ENCODE results near the gene GDF7. TPM values are rescaled to one million over a fixed set of nuclear protein-coding genes. Genes with fewer than 3 reads are reported as not detected.

GDF7 gene
- total and polyA plus RNA-seq, 2 of the 8 experiments (the other 6 are each of a cell fraction or from before 2014, with no cell fraction given) = 0.04 to 0.06 TPM

GRCh38 chr2:20702563-20702962, 35.6 kb downstream of the GDF7 start:
- FAIRE-seq (no peak), DNase-seq (ENCODE audit: low read depth in 1 of 2, low spot score in 2 of 2) (no peak)
- no peak overlapping the region for H3K4me3 ChIP-seq (ENCODE audit: extremely low read depth in 1 of 4, insufficient read depth in 2 of 4, low read depth in 3 of 4, low read length in 4 of 4)
- no peak overlapping the region for H2BK20ac ChIP-seq (ENCODE audit: low read length)
- no peak overlapping the region for H2AFZ ChIP-seq (ENCODE audit: low read length)
- H4K8ac ChIP-seq (ENCODE audit: extremely low read depth, insufficient read depth, low read length) = no peak overlapping the region
- H3K23ac ChIP-seq (ENCODE audit: insufficient read length) = no peak overlapping the region
- H2AK5ac ChIP-seq (ENCODE audit: low read depth, low read length) = no peak overlapping the region
- no peaks in the 10 kb centered on the region; a peak in 1 of 8 replicates for H3K36me3 ChIP-seq (ENCODE audit: control insufficient read depth in 2 of 4, insufficient read depth in 4 of 4, low read length in 3 of 4)
- CTCF ChIA-PET (ENCODE audit: partially characterized antibody) = interaction anchor here (0.9 to 1.4 kb wide), 2 partner anchors 10 to 261 kb away, joined by 3 read pairs; no protein-coding TSS in a partner anchor
- H3K27ac ChIP-seq (ENCODE audit: low read depth, low read length) = no peak overlapping the region
- no peak overlapping the region for H3K4me2 ChIP-seq (ENCODE audit: insufficient read depth in 1 of 2, low read depth in 2 of 2, low read length in 2 of 2)
- no peak overlapping the region for H3K4ac ChIP-seq (replicated peaks; ENCODE audit: insufficient read length, low read depth, low read length)
- H3K4me1 ChIP-seq (replicated peaks in 1 of 4; ENCODE audit: control insufficient read depth in 3 of 4, insufficient read depth in 4 of 4, low read length in 3 of 4) = peaks cover 0 to 3% (median 0%) of the 10 kb centered on the region in 4 experiments; a peak in 2 of 7 replicates
- H2BK12ac ChIP-seq (ENCODE audit: low read depth, low read length) = no peak overlapping the region
- no peak overlapping the region for H3K18ac ChIP-seq (ENCODE audit: extremely low read depth, low read length)
- no peaks in the 10 kb centered on the region for H4K20me1 ChIP-seq (replicated peaks in 1 of 2; ENCODE audit: control insufficient read depth in 1 of 2, insufficient read depth in 2 of 2, low read length in 2 of 2)
- no peak overlapping the region for H2BK120ac ChIP-seq (replicated peaks; ENCODE audit: low read depth, low read length)
- H4K91ac ChIP-seq (replicated peaks; ENCODE audit: insufficient read length, low read length) = no peak overlapping the region
- no peak overlapping the region for H3K9ac ChIP-seq (replicated peaks in 1 of 4; ENCODE audit: extremely low read depth in 1 of 4, low read depth in 3 of 4, low read length in 3 of 4)
- H3K14ac ChIP-seq (ENCODE audit: insufficient read length) = no peak overlapping the region
- H2BK15ac ChIP-seq (ENCODE audit: low read length) = no peak overlapping the region
- H3K27me3 ChIP-seq (replicated peaks in 1 of 4; ENCODE audit: control insufficient read depth in 3 of 4, extremely low read depth in 1 of 4, insufficient read depth in 3 of 4, low read length in 3 of 4) = no peaks in the 10 kb centered on the region
- no peak overlapping the region for H3K56ac ChIP-seq (replicated peaks; ENCODE audit: insufficient read length, low read depth, low read length)
- no peak for TF ChIP-seq GABPA (IDR thresholded peaks at IDR 0.05; ENCODE audit: borderline replicate concordance, insufficient read depth, low read length)
- TF ChIP-seq SP2 (IDR thresholded peaks at IDR 0.05; ENCODE audit: low read length) = no peak
- TF ChIP-seq SIN3A (conservative IDR thresholded peaks at IDR 0.05 in 1 of 2, IDR thresholded peaks at IDR 0.05 in 1 of 2; ENCODE audit: low read depth in 1 of 2, low read length in 2 of 2) = no peak
- TF ChIP-seq HDAC2 (IDR thresholded peaks at IDR 0.05; ENCODE audit: borderline replicate concordance in 1 of 2, low read depth in 2 of 2, low read length in 2 of 2) = no peak
- no peak overlapping the region for H4K5ac ChIP-seq (ENCODE audit: insufficient read length, low read depth, low read length)
- H3K9me3 ChIP-seq (ENCODE audit: insufficient read depth in 2 of 2, low read depth in 1 of 2, low read length in 1 of 2) = no peaks in the 10 kb centered on the region
- no peak overlapping the region for H2BK5ac ChIP-seq (ENCODE audit: low read depth, low read length)
- 0 out of 2 replicates have a peak, but pooled peaks cover under 1% of the 10 kb centered on the region for H3K79me1 ChIP-seq (ENCODE audit: low read depth, low read length)
- 97% methylated on average over 5 of the region's 5 CpGs; no CpG with 5 or more reads in 1 of the 2 experiments for WGBS, 2 experiments (ENCODE audit: extremely low coverage in 1 of 2, insufficient coverage in 1 of 2, insufficient read length in 1 of 2, insufficient replicate concordance in 2 of 2, low coverage in 1 of 2, low lambda C conversion rate in 2 of 2, missing lambda C conversion rate in 1 of 2)
- H3K79me2 ChIP-seq (ENCODE audit: control insufficient read depth in 1 of 2, insufficient read depth in 2 of 2, low read length in 2 of 2) = no peaks in the 10 kb centered on the region; a peak in 1 of 4 replicates
- H3K23me2 ChIP-seq (ENCODE audit: low read depth, low read length) = no peaks in the 10 kb centered on the region
- POLR2A ChIA-PET (ENCODE audit: partially characterized antibody) = no interaction called here

Data from H1 (cell line).